OCI-LY1 (cell line): ENCODE data around the gene WDR31.

ENCODE experiments used
- EZH2 ChIP-seq: fragments of 200-600 bp; sonication (generic), shearing (Covaris generic); IDR thresholded peaks from 2 replicates; pipeline ENCODE4 v1.8.0; 2017; ENCODE audit warnings: borderline replicate concordance, mixed run types, mild to moderate bottlenecking, antibody characterized with exemption, low read length, moderate library complexity, mixed read lengths
- TF ChIP-seq, protein P1 (sequence below): fragments of 200-600 bp; sonication (generic), shearing (Covaris generic); IDR thresholded peaks from 2 replicates; pipeline ENCODE4 v1.5.1; 2017; ENCODE audit warnings: mild to moderate bottlenecking, antibody characterized with exemption, low read length, moderate library complexity, mixed read lengths

DNA sequence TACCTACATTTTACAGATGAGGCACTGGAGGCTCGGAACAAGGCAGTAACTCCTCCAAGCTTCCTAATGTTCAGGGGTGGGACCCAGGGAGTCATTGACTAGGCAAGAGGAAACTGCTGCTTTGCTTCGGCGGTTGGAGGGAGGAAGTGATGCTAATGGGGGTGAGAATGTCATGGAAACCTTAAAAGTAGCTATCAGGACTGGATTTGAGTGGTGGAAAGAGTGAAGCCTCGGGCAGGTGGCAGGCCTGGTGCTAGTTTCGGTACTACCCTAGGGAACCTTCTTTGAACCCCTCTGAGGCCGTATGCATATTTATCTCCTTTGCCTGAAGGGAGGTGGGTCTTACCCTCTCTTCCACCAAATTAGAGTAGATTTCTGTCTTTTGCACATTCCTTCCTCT, 10.9 kb upstream of the WDR31 start:
- TF ChIP-seq, protein P1, sequence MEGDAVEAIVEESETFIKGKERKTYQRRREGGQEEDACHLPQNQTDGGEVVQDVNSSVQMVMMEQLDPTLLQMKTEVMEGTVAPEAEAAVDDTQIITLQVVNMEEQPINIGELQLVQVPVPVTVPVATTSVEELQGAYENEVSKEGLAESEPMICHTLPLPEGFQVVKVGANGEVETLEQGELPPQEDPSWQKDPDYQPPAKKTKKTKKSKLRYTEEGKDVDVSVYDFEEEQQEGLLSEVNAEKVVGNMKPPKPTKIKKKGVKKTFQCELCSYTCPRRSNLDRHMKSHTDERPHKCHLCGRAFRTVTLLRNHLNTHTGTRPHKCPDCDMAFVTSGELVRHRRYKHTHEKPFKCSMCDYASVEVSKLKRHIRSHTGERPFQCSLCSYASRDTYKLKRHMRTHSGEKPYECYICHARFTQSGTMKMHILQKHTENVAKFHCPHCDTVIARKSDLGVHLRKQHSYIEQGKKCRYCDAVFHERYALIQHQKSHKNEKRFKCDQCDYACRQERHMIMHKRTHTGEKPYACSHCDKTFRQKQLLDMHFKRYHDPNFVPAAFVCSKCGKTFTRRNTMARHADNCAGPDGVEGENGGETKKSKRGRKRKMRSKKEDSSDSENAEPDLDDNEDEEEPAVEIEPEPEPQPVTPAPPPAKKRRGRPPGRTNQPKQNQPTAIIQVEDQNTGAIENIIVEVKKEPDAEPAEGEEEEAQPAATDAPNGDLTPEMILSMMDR, result no peak
- no peak for TF ChIP-seq EZH2
